Activated T-cell treated with anti-CD3 and anti-CD28 coated beads, Interleukin-2, amount 50 U/mL, for 4 hours (primary cell): ENCODE data around the gene ZDHHC6. TPM values are rescaled to one million over a fixed set of nuclear protein-coding genes. Genes with fewer than 3 reads are reported as not detected.

Experiments used
- ATAC-seq, 2 donors: fragments of 200-7000 bp; cut with Tn5 transposase; one replicate each; pipeline ENCODE4 v1.10.0; 2021
- DNase-seq: peaks from one replicate; pipeline ENCODE4 v3.0.0-alpha.2; 2020
- H3K27me3 Mint-ChIP-seq: one replicate; pipeline ENCODE4 v1.8.0; 2021; ENCODE audit warnings: low read depth, mixed read lengths
- H3K36me3 Mint-ChIP-seq: one replicate; pipeline ENCODE4 v1.8.0; 2022; ENCODE audit warnings: mixed read lengths; ENCODE audit not compliant: insufficient read depth
- H3K4me1 Mint-ChIP-seq: one replicate; pipeline ENCODE4 v1.8.0; 2021; ENCODE audit warnings: low read depth, mixed read lengths
- H3K4me3 Mint-ChIP-seq: one replicate; pipeline ENCODE4 v1.8.0; 2021; ENCODE audit warnings: mild to moderate bottlenecking, moderate library complexity, mixed read lengths
- H3K9me3 Mint-ChIP-seq: one replicate; pipeline ENCODE4 v1.8.0; 2021; ENCODE audit warnings: mixed read lengths
- total RNA-seq, 3 donors: library from RNA; stranded (reverse); gene quantifications; one replicate each; pipeline ENCODE4 v1.2.1, GENCODE V29; 2021

The ZDHHC6 gene
- total RNA-seq, 3 donors from 2014 or later, result 33.4 to 40.6 (median 36.2) TPM

- ATAC-seq, result peak; percentile 85 to 88
- Mint-ChIP-seq H3K4me1 (peaks cover 21% of the 10 kb centered on the region), H3K4me3 (no peak overlapping the region), H3K27me3 (no peaks in the 10 kb centered on the region), H3K9me3 (no peaks in the 10 kb centered on the region), H3K36me3 (peaks cover 27% of the 10 kb centered on the region)
- no peak for DNase-seq
Measured at GRCh38 chr10:112461029-112461887, 14.5 kb upstream of the ZDHHC6 start.

DNA sequence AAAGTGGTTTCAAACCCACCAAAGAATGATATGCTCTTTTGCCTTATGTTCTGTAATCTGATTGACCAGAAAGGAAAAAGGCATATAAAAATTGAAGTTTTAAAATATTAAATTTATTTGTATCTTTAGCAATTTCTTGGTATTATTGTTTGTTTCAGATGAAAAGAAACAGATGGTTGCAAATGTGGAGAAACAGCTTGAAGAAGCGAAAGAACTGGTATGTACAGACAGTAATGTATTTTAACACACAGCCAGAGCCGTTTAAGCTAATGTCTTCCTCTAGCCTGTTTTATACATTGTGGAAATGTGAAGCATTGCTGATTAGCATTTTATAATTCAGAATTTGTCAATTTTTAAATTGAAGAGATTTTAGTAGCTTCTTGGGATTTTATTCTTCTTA lies 13.7 kb upstream of the ZDHHC6 start:
- Mint-ChIP-seq H3K27me3 (no peaks in the 10 kb centered on the region), H3K4me1 (peaks cover 24% of the 10 kb centered on the region), H3K4me3 (no peak overlapping the region), H3K9me3 (no peaks in the 10 kb centered on the region), H3K36me3 (peaks cover 22% of the 10 kb centered on the region)
- DNase-seq (no peak), ATAC-seq (no peak)

- H3K27me3 Mint-ChIP-seq, result no peaks in the 10 kb centered on the region
- DNase-seq (no peak), ATAC-seq (no peak)
- peaks cover 10% of the 10 kb centered on the region for H3K36me3 Mint-ChIP-seq
- H3K4me1 Mint-ChIP-seq, result peaks cover 23% of the 10 kb centered on the region
- H3K4me3 Mint-ChIP-seq, result no peak overlapping the region
- no peaks in the 10 kb centered on the region for H3K9me3 Mint-ChIP-seq
Measured at GRCh38 chr10:112456533-112456932, 9.8 kb upstream of the ZDHHC6 start.

DNA sequence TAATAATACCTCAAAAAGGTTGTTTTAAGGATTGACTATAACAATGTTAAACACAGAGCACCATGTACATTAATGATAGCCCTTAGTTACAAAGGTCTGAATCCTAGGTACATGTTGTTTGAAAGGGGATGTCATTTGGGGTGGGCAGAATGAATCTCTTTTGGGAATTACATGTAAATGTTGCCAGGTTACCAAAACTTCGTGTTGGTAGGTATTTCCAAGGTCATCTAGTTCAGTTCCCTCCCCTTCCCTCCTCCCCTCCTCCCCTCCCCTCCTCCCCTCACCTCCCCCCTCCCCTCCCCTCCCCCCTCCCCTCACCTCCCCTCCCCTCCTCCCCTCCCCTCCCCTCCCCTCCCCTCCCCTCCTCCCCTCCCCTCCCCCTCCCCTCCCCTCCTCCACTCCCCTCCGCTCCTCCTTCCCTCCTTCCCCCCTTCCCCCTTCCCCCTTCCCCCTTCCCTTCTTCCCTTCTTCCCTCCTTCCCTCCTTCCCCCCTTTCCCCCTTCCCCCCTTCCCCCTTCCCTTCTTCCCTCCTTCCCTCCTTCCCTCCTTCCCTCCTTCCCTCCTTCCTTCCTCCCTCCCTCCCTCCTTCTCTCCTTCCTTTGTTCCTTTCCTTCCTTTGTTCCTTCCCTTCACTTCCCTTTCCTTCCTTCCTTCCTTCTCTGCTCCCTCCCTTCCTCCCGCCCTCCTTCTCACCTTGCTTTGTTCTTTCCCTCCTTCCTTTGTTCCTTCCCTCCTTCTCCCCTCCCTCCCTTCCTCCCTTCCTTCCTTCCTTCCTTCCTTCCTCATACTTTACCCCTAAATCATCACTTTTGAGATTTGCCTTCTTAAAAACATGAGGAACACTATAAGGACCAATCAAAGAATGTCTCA lies 8.4 kb upstream of the ZDHHC6 start:
- peaks cover 8% of the 10 kb centered on the region for H3K36me3 Mint-ChIP-seq
- H3K4me3 Mint-ChIP-seq, result no peak overlapping the region
- H3K4me1 Mint-ChIP-seq, result peaks cover 23% of the 10 kb centered on the region
- no peaks in the 10 kb centered on the region for H3K27me3 Mint-ChIP-seq
- H3K9me3 Mint-ChIP-seq, result no peaks in the 10 kb centered on the region
- DNase-seq (no peak), ATAC-seq (no peak)

DNA sequence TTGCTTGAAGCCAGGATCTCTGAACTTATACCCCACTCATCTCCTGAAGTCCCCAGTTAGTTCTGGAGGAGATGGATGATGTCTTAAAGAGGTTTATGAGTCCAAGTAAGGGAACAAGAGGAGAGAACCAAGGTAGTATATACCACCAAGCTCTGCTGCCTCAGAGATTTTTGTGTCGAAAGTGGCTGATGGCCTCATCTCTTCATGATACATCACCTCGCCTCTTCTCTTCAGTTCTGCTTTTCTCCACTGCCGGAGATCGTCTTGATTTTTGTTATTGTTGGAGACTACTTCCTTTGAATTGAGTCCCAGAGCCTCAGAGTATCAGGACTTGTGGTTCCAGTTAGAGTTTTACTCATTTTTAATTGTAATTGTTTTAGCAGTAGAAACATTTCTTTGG lies 2.2 kb upstream of the ZDHHC6 start:
- Mint-ChIP-seq H3K4me3 (peak overlapping the region; percentile 97), H3K4me1 (peaks cover 42% of the 10 kb centered on the region), H3K27me3 (no peaks in the 10 kb centered on the region), H3K36me3 (peaks cover 26% of the 10 kb centered on the region), H3K9me3 (no peaks in the 10 kb centered on the region)
- DNase-seq, result no peak
- no peak for ATAC-seq

- H3K4me1 Mint-ChIP-seq, result peaks cover 45% of the 10 kb centered on the region
Measured at GRCh38 chr10:112447620-112447928, 860 bp upstream of the ZDHHC6 start.

GRCh38 chr10:112446055-112446854 lies 459 bp downstream of the ZDHHC6 start:
- Mint-ChIP-seq H3K36me3 (peaks cover 32% of the 10 kb centered on the region), H3K4me1 (peaks cover 50% of the 10 kb centered on the region), H3K27me3 (no peaks in the 10 kb centered on the region), H3K9me3 (no peaks in the 10 kb centered on the region), H3K4me3 (peak overlapping the region; percentile 97)
- DNase-seq (no peak), ATAC-seq (peak in 1 of 2 donors; percentile 7)

More at GRCh38 chr10:112447620-112447928, 860 bp upstream of the ZDHHC6 start:
- Mint-ChIP-seq H3K4me3 (peak overlapping the region; percentile 97), H3K9me3 (no peaks in the 10 kb centered on the region), H3K36me3 (peaks cover 26% of the 10 kb centered on the region), H3K27me3 (no peaks in the 10 kb centered on the region)
- no peak for DNase-seq
- no peak for ATAC-seq

DNA sequence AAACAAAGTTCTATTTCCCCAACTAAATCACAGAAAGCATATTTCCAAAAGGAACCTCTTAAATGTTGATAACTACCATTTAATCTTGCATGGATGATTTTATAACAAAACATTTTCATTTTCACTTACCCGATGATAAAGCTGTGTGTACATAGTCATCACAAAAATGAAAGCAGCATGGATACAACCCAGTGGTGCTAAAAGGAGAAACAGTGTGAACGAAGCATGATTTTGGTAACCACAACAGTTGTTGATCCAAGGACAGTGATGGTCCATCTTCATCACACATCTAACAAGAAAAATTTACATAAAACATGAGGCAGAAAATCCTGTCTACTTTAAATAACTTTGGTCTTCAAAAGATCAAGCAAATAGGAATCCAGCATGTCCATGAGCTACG lies 4.7 kb downstream of the ZDHHC6 start:
- H3K36me3 Mint-ChIP-seq, result peaks cover 39% of the 10 kb centered on the region
- peaks cover 33% of the 10 kb centered on the region for H3K4me1 Mint-ChIP-seq
- DNase-seq (no peak), ATAC-seq (no peak)
- H3K9me3 Mint-ChIP-seq, result no peaks in the 10 kb centered on the region
- H3K27me3 Mint-ChIP-seq, result no peaks in the 10 kb centered on the region
- no peak overlapping the region for H3K4me3 Mint-ChIP-seq

DNA sequence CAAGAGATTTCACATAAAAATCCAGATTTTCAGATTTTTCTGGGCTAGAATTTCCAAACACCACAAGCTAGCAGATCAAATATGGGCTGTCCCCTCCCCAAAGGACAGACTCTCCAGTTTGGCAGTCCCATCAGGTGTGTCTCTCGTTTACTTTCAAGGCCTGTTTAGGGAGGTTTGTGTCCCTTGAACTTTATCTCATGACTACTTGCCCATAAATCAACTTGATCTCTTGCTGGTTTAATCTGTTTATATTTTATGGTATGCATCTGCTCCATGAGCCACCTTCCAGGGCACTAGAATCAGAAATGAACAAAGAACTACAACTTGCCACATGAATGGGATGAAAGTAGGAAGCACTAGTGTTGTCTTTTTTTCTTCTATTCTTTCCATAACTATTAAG lies 5.2 kb downstream of the ZDHHC6 start:
- Mint-ChIP-seq H3K4me1 (peaks cover 33% of the 10 kb centered on the region), H3K9me3 (no peaks in the 10 kb centered on the region), H3K4me3 (no peak overlapping the region), H3K27me3 (no peaks in the 10 kb centered on the region), H3K36me3 (peaks cover 39% of the 10 kb centered on the region)
- ATAC-seq (no peak), DNase-seq (no peak)

GRCh38 chr10:112438356-112438755 lies 8.4 kb downstream of the ZDHHC6 start:
- Mint-ChIP-seq H3K36me3 (peaks cover 28% of the 10 kb centered on the region), H3K4me1 (peaks cover 9% of the 10 kb centered on the region), H3K9me3 (no peaks in the 10 kb centered on the region), H3K4me3 (no peak overlapping the region), H3K27me3 (no peaks in the 10 kb centered on the region)
- DNase-seq (no peak), ATAC-seq (no peak)

DNA sequence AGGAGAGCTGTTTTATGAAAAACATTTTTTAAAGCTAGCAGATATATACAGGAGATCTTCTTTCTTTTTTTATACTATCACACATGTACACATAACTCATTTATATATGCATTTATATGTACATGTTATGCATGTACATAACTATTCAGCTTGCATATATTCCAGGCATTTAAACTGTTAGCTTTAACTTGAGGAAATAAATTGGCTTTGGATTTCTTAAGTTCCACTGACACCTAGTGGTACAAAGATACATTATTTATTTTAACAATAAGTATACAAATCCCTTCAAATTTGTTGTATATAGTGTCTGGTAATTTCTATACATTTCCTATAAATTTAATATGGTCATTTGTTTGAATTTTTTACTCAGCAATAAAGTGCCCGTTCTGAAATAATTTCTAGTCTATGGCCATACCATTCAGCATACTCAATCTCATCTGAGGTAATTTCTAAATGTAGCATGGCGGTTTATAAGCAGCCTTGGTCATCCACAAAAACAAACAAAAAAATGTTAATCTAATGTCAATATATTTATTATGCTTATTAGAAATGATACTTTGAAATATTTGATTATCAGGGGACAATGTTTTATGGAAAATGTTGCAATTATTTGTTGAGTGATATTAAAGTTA lies 11.6 kb downstream of the ZDHHC6 start:
- DNase-seq (no peak), ATAC-seq (no peak)
- H3K4me3 Mint-ChIP-seq, result no peak overlapping the region

GRCh38 chr10:112433136-112433535 lies 13.6 kb downstream of the ZDHHC6 start:
- Mint-ChIP-seq H3K27me3 (no peaks in the 10 kb centered on the region), H3K9me3 (no peaks in the 10 kb centered on the region), H3K36me3 (peaks cover 24% of the 10 kb centered on the region), H3K4me3 (no peak overlapping the region), H3K4me1 (no peaks in the 10 kb centered on the region)
- DNase-seq, result no peak
- no peak for ATAC-seq

More for the DNA sequence above, 11.6 kb downstream of the ZDHHC6 start:
- H3K4me1 Mint-ChIP-seq, result peaks cover 1% of the 10 kb centered on the region
- H3K27me3 Mint-ChIP-seq, result no peaks in the 10 kb centered on the region
- H3K9me3 Mint-ChIP-seq, result no peaks in the 10 kb centered on the region
- peaks cover 20% of the 10 kb centered on the region for H3K36me3 Mint-ChIP-seq

DNA sequence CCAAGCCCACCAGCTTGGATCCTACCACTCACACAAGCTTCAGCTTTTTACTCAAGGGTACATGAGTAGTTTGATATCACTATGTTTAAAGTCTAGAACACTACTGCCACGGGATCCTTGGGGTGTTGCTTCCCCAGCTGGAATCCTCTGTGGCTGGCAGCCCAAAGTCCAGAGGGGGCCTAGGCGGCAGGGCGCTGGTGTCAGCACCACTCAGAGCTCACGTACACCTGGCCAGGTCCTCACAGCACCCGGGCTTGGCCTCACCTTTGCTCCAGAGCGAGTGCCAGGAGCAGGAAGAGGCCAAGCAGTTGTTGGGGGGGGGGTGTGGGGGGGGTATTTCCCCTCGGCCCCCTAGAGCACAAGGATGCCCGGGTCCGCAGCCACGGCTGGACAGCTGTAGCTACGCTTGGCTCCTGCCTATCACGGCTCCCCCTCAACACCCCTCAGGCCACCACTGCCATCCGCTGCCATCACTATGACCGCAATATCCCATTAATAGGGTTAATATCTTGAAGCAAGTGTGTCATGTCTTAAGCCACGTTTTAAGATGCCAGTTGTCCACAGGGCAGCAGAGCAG lies 17.0 kb downstream of the ZDHHC6 start:
- H3K36me3 Mint-ChIP-seq, result peaks cover 35% of the 10 kb centered on the region
- no peak overlapping the region for H3K4me3 Mint-ChIP-seq
- DNase-seq, result no peak
- H3K9me3 Mint-ChIP-seq, result no peaks in the 10 kb centered on the region
- no peaks in the 10 kb centered on the region for H3K4me1 Mint-ChIP-seq
- ATAC-seq, result no peak
- H3K27me3 Mint-ChIP-seq, result no peaks in the 10 kb centered on the region
